Activated naive CD4-positive, alpha-beta T cell treated with anti-CD3 and anti-CD28 coated beads, Interleukin-2, amount 10 ng/mL, durations not matched to agents 7 days and 5 days (primary cell): ENCODE measurements around the gene SNCG.
"Not testable (repeated sequence)": the region's sequence is repeated elsewhere in the genome, so short reads cannot be mapped to it uniquely, and the experiment has no call there.

Source experiments
- CTCF ChIA-PET: fragments of 350-600 bp; sonication (Branson Sonifier 250); formaldehyde crosslinking; loops from one replicate; lab custom pipeline; 2021; ENCODE audit warnings: antibody characterized with exemption; lab: Charles Lee
- DNase-seq: peaks from one replicate; pipeline ENCODE4 v3.0.0-alpha.2; 2020
- H3K27ac Mint-ChIP-seq: one replicate; pipeline ENCODE4 v1.8.0; 2021; ENCODE audit warnings: mild to moderate bottlenecking, moderate library complexity, mixed read lengths
- H3K27me3 Mint-ChIP-seq: one replicate; pipeline ENCODE4 v1.8.0; 2021; ENCODE audit warnings: mild to moderate bottlenecking, mixed read lengths
- H3K36me3 Mint-ChIP-seq: one replicate; pipeline ENCODE4 v1.8.0; 2021; ENCODE audit warnings: mixed read lengths
- H3K4me1 Mint-ChIP-seq: one replicate; pipeline ENCODE4 v1.8.0; 2021; ENCODE audit warnings: mixed read lengths
- H3K4me3 Mint-ChIP-seq: one replicate; pipeline ENCODE4 v1.8.0; 2021; ENCODE audit warnings: mild to moderate bottlenecking, moderate library complexity, mixed read lengths
- H3K9me3 Mint-ChIP-seq: one replicate; pipeline ENCODE4 v1.8.0; 2021; ENCODE audit warnings: mixed read lengths

SNCG gene

DNA sequence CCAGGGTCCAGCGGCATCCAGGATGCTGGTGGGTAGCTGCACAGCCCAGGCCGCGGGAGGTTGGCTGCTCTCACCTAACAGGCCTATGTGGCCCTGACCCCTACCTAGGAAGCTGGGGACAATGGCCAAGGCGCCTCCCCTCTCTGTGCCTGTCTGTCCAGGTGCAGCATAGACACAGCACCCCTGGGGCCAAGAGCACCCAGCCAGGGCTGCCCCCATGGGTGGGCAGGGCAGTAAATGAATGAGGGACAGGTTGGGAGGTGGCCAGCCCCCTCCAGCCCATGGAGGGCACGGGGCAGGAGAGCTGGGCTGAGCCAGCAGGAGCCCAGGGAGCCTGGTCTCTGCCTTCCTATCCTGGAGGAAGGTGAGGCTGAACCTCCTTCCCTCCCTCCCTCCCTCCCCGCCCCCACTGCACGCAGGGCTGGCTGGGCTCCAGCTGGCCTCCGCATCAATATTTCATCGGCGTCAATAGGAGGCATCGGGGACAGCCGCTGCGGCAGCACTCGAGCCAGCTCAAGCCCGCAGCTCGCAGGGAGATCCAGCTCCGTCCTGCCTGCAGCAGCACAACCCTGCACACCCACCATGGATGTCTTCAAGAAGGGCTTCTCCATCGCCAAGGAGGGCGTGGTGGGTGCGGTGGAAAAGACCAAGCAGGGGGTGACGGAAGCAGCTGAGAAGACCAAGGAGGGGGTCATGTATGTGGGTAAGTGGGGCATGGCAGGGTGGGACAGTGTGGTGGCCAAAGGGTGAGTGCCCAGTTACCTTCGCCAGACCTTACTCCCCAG is at the start of gene SNCG:
SNCG (plus strand) TSS at position 484 of the 785 bp plus-strand sequence; CDS start at position 583, 99 bp downstream.
- Mint-ChIP-seq H3K36me3 (peaks cover under 1% of the 10 kb centered on the region), H3K9me3 (peaks cover 2% of the 10 kb centered on the region), H3K27me3 (peaks cover 4% of the 10 kb centered on the region), H3K4me3 (no peak within 1 kb of the TSS), H3K27ac (no peak within 1 kb of the TSS), H3K4me1 (peaks cover 8% of the 10 kb centered on the region)
- no peak for DNase-seq
- CTCF ChIA-PET, result interaction anchor here (0.6 to 1.6 kb wide), 2 partner anchors 12 to 191 kb away, joined by 3 to 6 read pairs; no protein-coding TSS in a partner anchor

DNA sequence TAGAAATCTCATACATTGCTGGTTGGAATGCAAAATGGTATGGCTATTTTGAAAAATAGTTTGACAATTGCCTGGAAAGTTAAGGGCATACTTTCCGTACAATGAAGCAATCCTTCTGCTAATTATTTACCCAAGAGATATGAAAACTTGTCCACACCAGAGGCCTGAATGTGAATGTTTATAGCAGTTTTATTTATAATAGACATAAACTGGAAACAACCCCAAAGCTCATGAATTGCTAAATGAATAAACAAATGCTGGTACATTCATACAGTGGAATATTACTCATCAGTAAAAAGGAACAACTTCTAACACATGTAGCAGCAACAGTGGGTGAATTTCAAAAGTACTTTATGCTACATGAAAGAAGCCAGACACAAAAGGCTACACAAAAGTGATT is 43.7 kb upstream of the SNCG start:
- no peak for DNase-seq
- Mint-ChIP-seq H3K36me3 (peaks cover 10% of the 10 kb centered on the region), H3K27me3 (no peaks in the 10 kb centered on the region), H3K9me3 (no peaks in the 10 kb centered on the region), H3K4me1 (no peaks in the 10 kb centered on the region), H3K4me3 (no peak overlapping the region), H3K27ac (no peak overlapping the region)
- CTCF ChIA-PET, result interaction anchor here (0.8 kb wide), 1 partner anchor 14 kb away, joined by 3 read pairs; no protein-coding TSS in a partner anchor

DNA sequence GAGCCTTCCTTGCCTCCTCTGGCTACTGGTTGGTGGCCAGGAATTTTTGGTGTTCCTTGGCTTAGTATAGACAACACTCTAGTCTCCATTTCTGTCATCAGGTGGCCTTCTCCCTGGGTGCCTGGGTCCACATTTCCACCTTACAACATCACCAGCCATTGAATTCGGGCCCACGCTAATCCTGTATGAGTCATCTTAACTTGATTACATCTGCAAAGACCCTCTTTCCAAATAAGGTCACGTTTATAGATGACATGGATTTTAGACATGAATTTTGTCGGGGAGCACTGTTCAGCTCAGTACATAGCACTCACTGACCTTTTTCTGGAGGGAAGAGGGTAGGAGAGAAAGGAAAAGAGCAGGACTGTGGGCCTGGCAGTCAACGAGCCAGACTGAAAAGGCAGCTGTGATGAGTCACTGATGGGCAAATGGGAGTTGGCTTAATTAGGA is 40.4 kb upstream of the SNCG start:
- Mint-ChIP-seq H3K9me3 (no peaks in the 10 kb centered on the region), H3K27me3 (no peaks in the 10 kb centered on the region), H3K27ac (no peak overlapping the region), H3K4me3 (no peak overlapping the region), H3K36me3 (peaks cover 12% of the 10 kb centered on the region), H3K4me1 (no peaks in the 10 kb centered on the region)
- no peak for DNase-seq
- CTCF ChIA-PET, result interaction anchor here (1.0 kb wide), 1 partner anchor 19 kb away, joined by 3 read pairs; no protein-coding TSS in a partner anchor

DNA sequence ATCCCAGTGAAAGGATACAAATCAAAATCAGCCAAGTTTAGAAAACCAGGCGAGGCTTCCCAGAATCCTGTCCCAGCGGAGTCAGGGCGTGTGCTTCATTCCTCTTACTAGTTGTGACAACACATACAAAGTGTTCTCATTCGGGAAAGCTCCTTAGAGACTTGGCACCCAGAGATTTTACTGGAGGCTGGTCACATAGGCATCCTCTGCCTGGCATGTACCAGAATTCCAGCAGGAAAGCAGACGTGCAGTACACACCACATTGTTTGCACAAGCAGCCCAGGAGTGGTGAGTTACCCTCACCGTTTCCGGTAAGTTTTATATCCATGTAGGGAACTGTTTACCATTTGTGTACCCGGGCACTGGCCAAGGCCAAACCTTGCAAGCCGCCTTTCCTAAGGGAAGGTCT is 35.8 kb upstream of the SNCG start:
- H3K4me1 Mint-ChIP-seq, result no peaks in the 10 kb centered on the region
- peaks cover 10% of the 10 kb centered on the region for H3K36me3 Mint-ChIP-seq
- CTCF ChIA-PET, result no interaction called here
- no peaks in the 10 kb centered on the region for H3K27me3 Mint-ChIP-seq
- H3K4me3 Mint-ChIP-seq, result no peak overlapping the region
- no peak for DNase-seq
- no peaks in the 10 kb centered on the region for H3K9me3 Mint-ChIP-seq
- H3K27ac Mint-ChIP-seq, result no peak overlapping the region

DNA sequence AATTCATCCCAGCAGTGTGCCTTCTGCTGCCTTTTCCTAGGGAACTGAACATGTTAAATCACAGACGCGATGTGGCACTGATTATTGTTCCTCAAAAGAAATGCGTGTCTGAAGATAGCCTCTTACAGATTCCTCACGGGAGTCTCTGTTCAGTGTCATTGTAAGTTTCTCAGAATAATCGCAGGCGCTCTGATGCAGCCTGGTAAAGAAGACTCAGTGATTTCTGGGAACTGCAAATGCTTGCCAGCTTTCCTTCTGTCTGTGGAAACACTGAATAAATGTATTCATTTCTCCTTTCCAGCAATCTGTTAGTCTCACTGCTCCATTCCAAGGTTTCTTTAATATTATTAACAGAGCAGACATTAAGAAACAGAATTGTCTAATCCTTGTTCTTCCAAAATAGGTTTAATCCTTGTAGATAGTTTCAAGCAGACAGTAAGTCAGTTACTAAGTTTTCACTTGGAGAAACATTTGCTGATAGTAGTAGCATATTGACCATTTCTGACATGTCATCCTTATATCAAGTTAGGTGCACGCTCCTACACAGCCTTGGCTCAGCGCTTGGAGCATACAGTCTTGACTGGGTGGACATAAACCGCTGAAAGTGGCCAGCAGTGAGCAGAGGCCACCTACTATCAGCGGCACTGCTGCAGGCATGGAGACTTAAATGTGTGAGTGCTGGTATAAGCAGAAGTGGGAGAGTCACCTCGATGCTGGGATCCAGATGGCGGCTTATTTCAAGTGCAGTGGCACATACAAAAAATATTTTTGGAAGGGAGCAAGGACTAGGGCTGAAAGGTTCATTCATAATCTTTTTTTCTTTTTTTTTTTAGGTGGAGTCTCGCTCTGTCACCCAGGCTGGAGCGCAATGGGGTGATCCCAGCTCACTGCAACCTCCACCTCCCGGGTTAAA is 28.7 kb upstream of the SNCG start:
- Mint-ChIP-seq H3K36me3 (peaks cover 3% of the 10 kb centered on the region), H3K27ac (no peak overlapping the region), H3K4me1 (peaks cover 2% of the 10 kb centered on the region), H3K9me3 (no peaks in the 10 kb centered on the region), H3K27me3 (peaks cover 3% of the 10 kb centered on the region), H3K4me3 (no peak overlapping the region)
- no peak for DNase-seq
- CTCF ChIA-PET, result interaction anchor here (1.6 kb wide), 1 partner anchor 9 kb away, joined by 5 read pairs; no protein-coding TSS in a partner anchor

DNA sequence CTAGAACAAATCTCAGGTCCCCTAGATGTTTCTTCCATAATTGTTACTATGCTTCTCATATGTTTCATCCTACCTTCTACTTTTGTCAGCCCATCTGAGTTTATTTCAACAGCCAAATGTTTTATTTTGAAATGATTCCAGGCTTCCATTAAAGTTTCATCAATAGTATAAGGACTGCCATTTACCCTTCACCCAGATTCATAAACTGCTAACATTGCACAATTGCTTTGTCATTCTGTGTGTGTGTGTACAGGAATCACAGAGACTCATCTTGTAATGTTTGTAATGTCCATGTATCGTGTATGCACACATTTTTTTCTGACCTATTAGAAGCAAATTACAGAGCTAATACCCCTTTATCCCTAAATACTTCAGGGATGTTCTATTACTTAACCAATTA is 26.5 kb upstream of the SNCG start:
- peaks cover 2% of the 10 kb centered on the region for H3K4me1 Mint-ChIP-seq
- CTCF ChIA-PET, result interaction anchor here (0.8 kb wide), 1 partner anchor 684 kb away, joined by 3 read pairs; no protein-coding TSS in a partner anchor
- DNase-seq, result no peak

DNA sequence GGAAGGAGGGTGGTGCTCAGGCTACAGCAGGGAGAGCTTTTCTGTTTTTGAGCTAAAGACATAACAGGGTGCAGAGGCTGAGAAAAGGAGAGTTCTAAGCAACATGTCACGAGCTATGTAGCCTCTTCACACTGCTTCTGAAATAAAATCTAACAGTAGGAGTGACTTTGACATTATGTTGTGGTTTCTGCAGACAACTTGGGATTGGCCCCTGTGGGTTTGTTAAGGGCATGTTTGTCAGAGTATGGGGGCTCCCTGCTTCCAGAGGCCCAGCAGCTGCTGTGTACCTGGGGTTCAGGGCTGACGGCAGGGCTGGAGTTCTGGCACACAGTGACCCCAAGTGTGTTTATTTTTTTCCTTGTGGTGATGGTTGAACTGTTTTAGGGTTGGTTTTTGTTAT is 25.7 kb upstream of the SNCG start:
- peaks cover 2% of the 10 kb centered on the region for H3K4me1 Mint-ChIP-seq
- H3K27ac Mint-ChIP-seq, result no peak overlapping the region
- peaks cover 16% of the 10 kb centered on the region for H3K27me3 Mint-ChIP-seq
- peaks cover 3% of the 10 kb centered on the region for H3K36me3 Mint-ChIP-seq
- no peak overlapping the region for H3K4me3 Mint-ChIP-seq
- CTCF ChIA-PET, result interaction anchor here (0.8 kb wide), 1 partner anchor 683 kb away, joined by 3 read pairs; no protein-coding TSS in a partner anchor
- no peaks in the 10 kb centered on the region for H3K9me3 Mint-ChIP-seq
- no peak for DNase-seq

More for the DNA sequence above, 26.5 kb upstream of the SNCG start:
- Mint-ChIP-seq H3K27me3 (peaks cover 9% of the 10 kb centered on the region), H3K9me3 (no peaks in the 10 kb centered on the region), H3K36me3 (peaks cover 3% of the 10 kb centered on the region), H3K27ac (no peak overlapping the region), H3K4me3 (no peak overlapping the region)

DNA sequence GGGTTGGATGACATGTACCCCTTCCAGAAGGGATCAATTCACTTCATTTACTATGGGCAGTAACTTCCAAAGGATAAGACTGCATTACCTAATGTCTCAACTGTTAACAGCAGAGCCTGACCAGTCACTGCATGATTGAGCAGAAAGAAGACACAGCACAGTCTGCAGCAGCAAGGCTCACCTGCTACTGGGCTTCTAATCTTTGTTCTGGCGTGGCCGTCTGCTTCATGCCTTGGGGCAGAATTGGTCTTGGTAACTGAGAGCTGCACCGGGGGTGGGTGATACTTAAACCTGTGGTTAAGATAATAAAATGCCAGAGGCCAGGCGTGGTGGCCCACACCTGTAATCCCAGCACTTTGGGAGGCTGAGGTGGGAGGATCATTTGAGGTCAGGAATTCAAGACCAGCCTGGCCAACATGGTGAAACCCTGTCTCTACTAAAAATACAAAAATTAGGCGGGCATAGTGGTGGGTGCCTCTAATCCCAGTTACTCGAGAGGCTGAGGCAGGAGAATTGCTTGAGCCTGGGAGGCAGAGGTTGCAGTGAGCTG is 24.2 kb upstream of the SNCG start:
- CTCF ChIA-PET, H3K4me3 Mint-ChIP-seq, H3K27ac Mint-ChIP-seq, H3K9me3 Mint-ChIP-seq, DNase-seq, H3K36me3 Mint-ChIP-seq, H3K4me1 Mint-ChIP-seq: not testable (repeated sequence)
- peaks cover 17% of the 10 kb centered on the region for H3K27me3 Mint-ChIP-seq

DNA sequence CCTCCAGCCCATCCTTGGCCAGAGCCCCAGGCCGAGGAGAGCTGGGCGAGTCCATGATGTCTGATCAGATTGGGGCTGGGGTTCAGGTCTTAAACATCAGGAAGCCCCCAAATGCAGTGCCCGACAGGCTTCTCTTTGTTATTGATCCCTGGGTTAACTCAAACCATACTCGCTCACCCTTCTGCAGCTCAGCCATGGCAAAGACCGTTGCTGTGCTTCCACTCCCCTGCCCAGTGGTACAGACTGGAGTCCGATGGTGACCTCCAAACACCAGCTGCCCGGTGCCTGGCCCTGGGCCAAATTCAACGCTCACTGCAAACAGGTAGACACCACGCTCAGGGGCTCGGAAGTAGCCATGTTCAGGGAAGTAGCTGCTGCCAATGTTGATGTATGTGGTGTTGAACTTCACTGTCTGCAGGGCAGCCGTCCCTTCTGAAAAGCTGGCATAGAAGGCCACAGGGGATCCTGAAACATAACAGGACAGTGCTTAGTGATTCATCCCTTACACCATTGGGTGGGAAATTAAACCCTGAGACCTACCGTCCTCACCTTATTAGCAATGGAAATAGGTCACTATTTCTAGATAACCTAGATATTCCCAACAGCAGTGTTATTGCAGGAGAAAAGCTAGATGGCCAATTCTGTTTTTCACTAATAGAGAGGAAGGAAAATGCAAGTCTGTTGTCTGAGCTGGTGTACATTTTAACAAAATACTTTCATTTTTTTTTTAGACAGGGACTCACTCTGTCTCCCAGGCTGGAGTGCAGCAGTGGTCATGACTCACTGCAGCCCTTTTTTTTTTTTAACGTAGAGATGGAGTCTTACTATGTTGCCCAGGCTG is 21.5 kb upstream of the SNCG start:
- no peaks in the 10 kb centered on the region for H3K36me3 Mint-ChIP-seq
- no peak overlapping the region for H3K4me3 Mint-ChIP-seq
- no peaks in the 10 kb centered on the region for H3K9me3 Mint-ChIP-seq
- no peak overlapping the region for H3K27ac Mint-ChIP-seq
- CTCF ChIA-PET, result interaction anchor here (1.0 to 4.8 kb wide), 4 partner anchors 10 to 31 kb away, joined by 3 to 46 read pairs (median 4); partner anchors contain the start of gene ADIRF
- peaks cover 17% of the 10 kb centered on the region for H3K27me3 Mint-ChIP-seq
- peaks cover 19% of the 10 kb centered on the region for H3K4me1 Mint-ChIP-seq
- DNase-seq, result no peak

DNA sequence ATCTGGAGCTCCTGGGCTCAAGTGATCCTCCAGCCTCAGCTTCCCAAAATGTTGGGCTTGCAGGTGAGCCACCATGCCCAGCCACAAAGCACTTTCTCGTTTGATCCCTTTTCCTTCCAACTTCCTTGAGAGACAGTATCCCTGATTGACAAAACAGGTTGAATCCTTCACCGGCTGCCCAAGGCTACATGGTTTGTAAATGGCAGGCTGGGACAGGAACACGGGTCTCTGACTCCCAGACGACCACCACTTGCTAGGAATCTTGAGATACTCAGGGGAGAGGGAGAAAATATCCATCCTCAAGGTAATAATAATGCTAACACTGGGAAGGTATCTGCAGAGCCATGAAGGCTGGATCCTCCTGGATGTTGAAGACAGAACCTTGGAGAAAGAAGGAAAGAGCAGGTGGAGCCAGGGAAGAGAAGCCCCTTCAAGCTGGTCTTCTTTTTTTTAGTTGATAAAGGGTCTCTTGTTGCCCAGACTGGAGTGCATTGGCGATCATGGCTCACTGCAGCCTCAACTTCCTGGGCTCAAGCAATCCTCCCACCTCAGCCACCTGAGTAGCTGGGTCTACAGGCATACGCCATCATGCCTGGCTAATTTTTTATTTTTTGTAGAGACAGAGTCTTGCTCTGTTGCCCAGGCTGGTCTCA is 20.8 kb upstream of the SNCG start:
- H3K27me3 Mint-ChIP-seq, result peaks cover 17% of the 10 kb centered on the region
- CTCF ChIA-PET, result interaction anchor here (1.0 to 4.8 kb wide), 6 partner anchors 11 to 249 kb away, joined by 3 to 46 read pairs (median 6); partner anchors contain the start of gene ADIRF
- H3K27ac Mint-ChIP-seq, result no peak overlapping the region
- H3K4me3 Mint-ChIP-seq, result no peak overlapping the region
- no peaks in the 10 kb centered on the region for H3K9me3 Mint-ChIP-seq
- no peaks in the 10 kb centered on the region for H3K36me3 Mint-ChIP-seq
- peaks cover 19% of the 10 kb centered on the region for H3K4me1 Mint-ChIP-seq
- no peak for DNase-seq

DNA sequence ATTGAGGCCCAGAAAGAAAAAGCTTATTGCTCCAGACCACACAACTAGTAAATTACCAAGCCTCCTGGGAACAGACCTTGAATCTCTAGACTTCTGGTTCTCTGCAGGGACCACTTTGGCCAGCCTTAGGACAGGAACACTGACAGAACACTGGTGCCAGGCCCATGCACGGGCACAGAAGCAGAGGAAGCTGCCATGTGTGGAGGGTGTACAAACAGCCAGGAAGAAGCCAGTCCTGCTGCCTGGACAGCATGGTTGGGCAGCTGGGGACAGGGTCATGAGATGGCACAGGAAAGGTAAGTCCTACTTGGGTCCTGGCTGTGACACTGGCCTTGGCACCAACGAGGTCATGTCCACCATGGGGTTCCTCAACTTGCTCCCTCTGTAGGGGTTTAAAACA is 20.1 kb upstream of the SNCG start:
- no peak overlapping the region for H3K27ac Mint-ChIP-seq
- DNase-seq, result no peak
- no peaks in the 10 kb centered on the region for H3K9me3 Mint-ChIP-seq
- CTCF ChIA-PET, result interaction anchor here (1.0 to 4.8 kb wide), 6 partner anchors 8 to 250 kb away, joined by 4 to 46 read pairs (median 6); partner anchors contain the start of gene ADIRF
- peaks cover 17% of the 10 kb centered on the region for H3K4me1 Mint-ChIP-seq
- H3K36me3 Mint-ChIP-seq, result no peaks in the 10 kb centered on the region
- H3K4me3 Mint-ChIP-seq, result no peak overlapping the region
- H3K27me3 Mint-ChIP-seq, result peaks cover 14% of the 10 kb centered on the region

DNA sequence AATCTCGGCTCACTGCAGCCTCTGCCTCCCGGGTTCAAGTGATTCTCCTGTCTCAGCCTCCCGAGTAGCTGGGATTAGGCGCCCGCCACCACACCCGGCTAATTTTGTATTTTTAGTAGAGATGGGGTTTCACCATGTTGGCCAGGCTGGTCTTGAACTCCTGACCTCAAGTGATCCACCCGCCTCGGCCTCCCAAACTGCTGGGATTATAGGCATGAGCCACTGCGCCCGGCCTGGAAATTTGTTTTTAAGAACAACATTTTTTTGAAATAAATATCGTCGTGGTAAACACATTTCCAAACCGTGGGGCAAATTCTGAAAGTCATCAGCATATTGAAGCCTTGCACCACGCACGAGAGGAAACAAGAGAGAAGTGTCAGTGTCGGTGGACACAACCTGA is 18.3 kb upstream of the SNCG start:
- CTCF ChIA-PET, result interaction anchor here (0.6 to 4.8 kb wide), 11 partner anchors 11 to 343 kb away, joined by 3 to 46 read pairs (median 3); partner anchors contain the start of gene ADIRF
- Mint-ChIP-seq H3K4me1 (peaks cover 25% of the 10 kb centered on the region), H3K27me3 (peaks cover 14% of the 10 kb centered on the region)
- H3K36me3 Mint-ChIP-seq, H3K4me3 Mint-ChIP-seq, DNase-seq, H3K27ac Mint-ChIP-seq, H3K9me3 Mint-ChIP-seq: not testable (repeated sequence)
